HG03039 (cell line): ENCODE results near the gene MED25.

Experiments
- ATAC-seq: cut with Tn5 transposase; IDR thresholded peaks from one replicate; pipeline ENCODE4 v1.9.1; 2021; ENCODE audit warnings: mild to moderate bottlenecking, moderate library complexity; ENCODE audit not compliant: unreplicated experiment

The MED25 gene

GRCh38 chr19:49884109-49884508, 66.0 kb downstream of the MED25 start:
- no peak for ATAC-seq

GRCh38 chr19:49884760-49885159, 66.7 kb downstream of the MED25 start:
- ATAC-seq = no peak
